Body of pancreas (tissue), 4 donors: ENCODE data around the gene SLC25A44. TPM values are rescaled to one million over a fixed set of nuclear protein-coding genes. Genes with fewer than 3 reads are reported as not detected.
A peak's percentile ranks its signal among the peaks of the same experiment; 100 is the strongest.

ENCODE experiments used
- ATAC-seq: fragments of 150-250 bp; one replicate; pipeline ENCODE4 v1.9.1; 2016
- DNase-seq, 4 donors: peaks; one replicate each; pipeline ENCODE4 v3.0.0-alpha.2; 2019
- H3K27ac ChIP-seq, 4 donors: fragments of 200-600 bp; sonication (generic); 1 replicate in 3 of 4; 2 replicates in 1 of 4; pipeline versions ENCODE4 v1.5.1 to v1.6.1; 2016 to 2019; ENCODE audit warnings: mild to moderate bottlenecking in 1 of 4, mixed read lengths in 1 of 4, moderate library complexity in 1 of 4
- H3K27me3 ChIP-seq, 2 donors: fragments of 200-600 bp; sonication (generic); one replicate each; pipeline ENCODE4 v1.6.0; 2016; ENCODE audit warnings: mild to moderate bottlenecking in 1 of 2
- H3K36me3 ChIP-seq, 2 donors: fragments of 200-600 bp; sonication (generic); replicated peaks in 1 of 2; 2 replicates each; pipeline ENCODE4 v1.5.1; 2016; ENCODE audit warnings: low read depth in 2 of 2; ENCODE audit not compliant: insufficient read depth in 1 of 2
- H3K4me1 ChIP-seq: fragments of 200-600 bp; sonication (generic); one replicate; pipeline ENCODE4 v1.6.0; 2016
- H3K4me3 ChIP-seq, 2 donors: fragments of 200-600 bp; sonication (generic); 1 replicate in 1 of 2; 2 replicates in 1 of 2; pipeline ENCODE4 v1.5.1; 2016 to 2019
- H3K9me3 ChIP-seq, 3 donors: fragments of 200-600 bp; sonication (generic); 1 replicate in 2 of 3; 2 replicates in 1 of 3; pipeline ENCODE4 v1.5.1; 2016
- POLR2A ChIP-seq, 3 donors: fragments of 450-650 bp; IDR thresholded peaks; one replicate each; pipeline ENCODE4 v1.6.1; 2016; ENCODE audit warnings: antibody characterized with exemption in 3 of 3, mild to moderate bottlenecking in 2 of 3
- WGBS, 2 donors: methylation state at CpG; one replicate each; pipeline ENCODE4 v1.1.5; 2017; 5-methylcytosine and 5-hydroxymethylcytosine counted together
- intact Hi-C: fragments of 100-400 bp; cut with DNase I; formaldehyde crosslinking; loops from one replicate; pipeline ENCODE4 v1.15.1; 2023
- total RNA-seq, 2 donors: library from RNA; depleted of rRNA; stranded (reverse); fragments of >200 nt; gene quantifications; one replicate each; pipeline ENCODE4 v1.1.0, GENCODE V29; 2016
- TF ChIP-seq, protein P1 (sequence below), 7 experiments: fragments of 450-650 bp in 4 of 7; fragments of 200-600 bp in 3 of 7; sonication (generic) in 3 of 7; IDR thresholded peaks; one replicate each; pipeline ENCODE4 v1.5.1; 2016 to 2019; ENCODE audit warnings: antibody characterized with exemption in 7 of 7

SLC25A44 gene
- total RNA-seq, 2 donors from 2014 or later = 5.2 to 13.2 TPM

DNA sequence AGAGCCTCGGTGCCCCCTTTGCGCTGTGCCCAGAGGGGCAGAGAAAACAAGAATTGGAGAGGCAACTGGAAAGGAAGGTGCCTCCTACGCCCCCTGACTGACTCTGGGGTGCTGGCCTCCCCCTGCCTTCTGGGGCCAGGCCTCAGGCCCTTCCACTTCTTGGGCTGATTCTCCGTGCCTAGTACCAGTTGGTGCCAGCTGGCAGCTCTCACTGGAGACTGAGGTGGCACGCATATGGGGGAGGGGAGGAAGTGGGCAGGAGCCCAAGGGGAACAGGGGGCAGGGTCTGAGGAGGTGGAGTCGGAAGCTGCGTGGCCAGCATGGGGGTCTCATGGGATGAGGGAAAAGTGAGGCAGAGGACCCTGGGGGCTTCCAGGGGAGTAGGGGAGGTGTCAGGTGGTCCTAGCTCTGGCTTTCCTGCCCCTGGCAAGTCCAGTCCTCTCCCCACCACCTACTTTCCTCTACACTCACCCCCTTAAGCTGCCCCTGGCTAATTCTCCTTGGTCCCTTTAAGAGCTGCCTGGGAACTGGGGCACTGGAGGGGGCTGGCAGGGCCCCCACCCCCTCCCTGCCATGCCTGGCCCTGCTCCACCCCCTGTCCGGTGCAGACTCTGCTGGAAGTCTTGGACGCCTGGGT is 47.0 kb upstream of the SLC25A44 start:
- Histone ChIP-seq H3K27ac (no peak overlapping the region), H3K4me3 (no peak overlapping the region), H3K4me1 (no peaks in the 10 kb centered on the region), H3K9me3 (no peaks in the 10 kb centered on the region), H3K36me3 (no peaks in the 10 kb centered on the region), H3K27me3 (no peaks in the 10 kb centered on the region)
- DNase-seq (peak in 3 of 4 donors; percentile 31 to 37 (median 35)), ATAC-seq (no peak)
- WGBS, 2 donors = 19 to 30% methylated on average over 9 of the region's 9 CpGs
- no peak for TF ChIP-seq POLR2A (IDR thresholded peaks at IDR 0.05)
- TF ChIP-seq, protein P1, sequence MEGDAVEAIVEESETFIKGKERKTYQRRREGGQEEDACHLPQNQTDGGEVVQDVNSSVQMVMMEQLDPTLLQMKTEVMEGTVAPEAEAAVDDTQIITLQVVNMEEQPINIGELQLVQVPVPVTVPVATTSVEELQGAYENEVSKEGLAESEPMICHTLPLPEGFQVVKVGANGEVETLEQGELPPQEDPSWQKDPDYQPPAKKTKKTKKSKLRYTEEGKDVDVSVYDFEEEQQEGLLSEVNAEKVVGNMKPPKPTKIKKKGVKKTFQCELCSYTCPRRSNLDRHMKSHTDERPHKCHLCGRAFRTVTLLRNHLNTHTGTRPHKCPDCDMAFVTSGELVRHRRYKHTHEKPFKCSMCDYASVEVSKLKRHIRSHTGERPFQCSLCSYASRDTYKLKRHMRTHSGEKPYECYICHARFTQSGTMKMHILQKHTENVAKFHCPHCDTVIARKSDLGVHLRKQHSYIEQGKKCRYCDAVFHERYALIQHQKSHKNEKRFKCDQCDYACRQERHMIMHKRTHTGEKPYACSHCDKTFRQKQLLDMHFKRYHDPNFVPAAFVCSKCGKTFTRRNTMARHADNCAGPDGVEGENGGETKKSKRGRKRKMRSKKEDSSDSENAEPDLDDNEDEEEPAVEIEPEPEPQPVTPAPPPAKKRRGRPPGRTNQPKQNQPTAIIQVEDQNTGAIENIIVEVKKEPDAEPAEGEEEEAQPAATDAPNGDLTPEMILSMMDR (IDR thresholded peaks at IDR 0.05) = no peak
- intact Hi-C loops = loop anchor here (5.0 kb wide), 1 partner anchor 75 kb away; no protein-coding TSS in a partner anchor

DNA sequence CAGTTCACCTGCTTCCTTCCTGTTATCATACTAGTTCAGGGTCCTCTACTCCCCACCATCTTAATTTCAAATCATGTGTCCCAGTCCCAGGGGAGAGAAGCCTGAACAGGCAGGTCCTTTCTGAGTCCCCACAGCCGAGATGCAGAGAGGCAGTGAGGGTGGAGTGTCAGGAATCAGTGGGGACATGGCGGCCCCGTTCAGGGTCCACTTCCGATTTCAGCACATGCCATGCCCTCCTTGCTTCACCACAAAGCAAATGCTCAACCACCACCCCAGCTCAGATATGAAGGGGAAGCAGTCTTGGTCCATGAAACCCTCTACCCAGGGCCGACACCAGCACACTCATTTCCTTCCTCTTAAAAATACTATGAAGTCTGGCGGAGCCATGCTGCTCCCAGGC is 45.7 kb upstream of the SLC25A44 start:
- intact Hi-C loops = loop anchor here (5.0 kb wide), 1 partner anchor 74 kb away; no protein-coding TSS in a partner anchor
- Histone ChIP-seq H3K4me1 (peaks cover 2% of the 10 kb centered on the region), H3K27ac (peak overlapping the region in 1 of 4 donors; percentile 31), H3K4me3 (no peak overlapping the region), H3K36me3 (no peaks in the 10 kb centered on the region), H3K9me3 (no peaks in the 10 kb centered on the region), H3K27me3 (no peaks in the 10 kb centered on the region)
- 54 to 64% methylated on average over 5 to 6 of the region's 6 CpGs for WGBS, 2 donors
- peak in 1 of 4 donors; percentile 54 for DNase-seq
- TF ChIP-seq POLR2A (IDR thresholded peaks at IDR 0.05) = no peak
- TF ChIP-seq, protein P1 (IDR thresholded peaks at IDR 0.05) = no peak
- ATAC-seq = no peak

DNA sequence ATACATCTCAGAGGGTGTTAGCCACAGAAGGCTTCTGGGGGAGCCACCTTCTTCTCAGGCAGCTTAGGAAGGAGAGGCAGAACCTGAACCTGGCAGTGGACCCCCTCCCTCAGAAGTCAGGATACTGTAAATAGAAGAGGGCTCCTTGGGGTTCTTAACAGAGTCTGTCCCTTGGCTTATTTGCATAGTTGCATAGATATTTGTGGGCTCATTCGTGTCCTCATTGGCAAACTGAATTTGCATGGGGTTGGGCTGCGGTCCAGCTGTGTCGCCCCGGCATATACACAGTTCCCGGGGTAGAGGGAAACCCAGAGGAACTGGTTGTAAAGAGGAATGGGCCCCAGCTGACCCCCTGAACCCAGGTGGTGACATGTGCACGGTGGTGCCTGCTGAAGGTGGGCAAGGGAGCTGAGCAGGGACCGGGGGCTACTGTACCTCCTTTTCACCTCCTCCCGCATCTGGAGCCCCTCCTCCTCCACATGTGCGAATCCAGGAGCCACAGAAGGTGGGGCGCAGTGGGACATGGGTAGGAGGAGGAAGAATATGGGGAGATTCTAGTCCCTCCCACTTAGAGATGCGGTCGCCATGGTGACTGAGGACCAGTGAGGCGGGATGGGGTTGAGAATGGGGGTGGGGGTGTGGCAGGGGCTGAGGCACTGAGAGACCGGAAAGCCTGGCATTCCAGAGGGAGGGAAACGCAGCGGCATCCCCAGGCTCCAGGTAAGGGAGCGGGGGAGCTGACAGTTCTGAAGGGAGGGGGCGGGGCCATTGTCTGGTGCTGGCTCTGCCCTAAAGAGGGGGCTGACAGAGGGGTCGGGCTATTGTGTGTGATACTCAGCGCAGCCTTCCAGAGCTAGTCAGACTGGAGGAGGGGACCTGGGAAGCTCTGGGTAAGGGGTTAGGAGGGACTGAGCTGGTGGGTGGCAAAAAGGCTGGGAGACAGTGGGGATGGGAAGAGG is 44.3 kb upstream of the SLC25A44 start:
- 21 to 32% methylated on average over 19 to 20 of the region's 20 CpGs for WGBS, 2 donors
- no peak overlapping the region for H3K4me3 ChIP-seq
- ATAC-seq = no peak
- intact Hi-C loops = loop anchor here (5.0 kb wide), 1 partner anchor 73 kb away; no protein-coding TSS in a partner anchor
- no peak for TF ChIP-seq POLR2A (IDR thresholded peaks at IDR 0.05)
- TF ChIP-seq, protein P1 (IDR thresholded peaks at IDR 0.05) = no peak
- no peak for DNase-seq
- H3K4me1 ChIP-seq = peaks cover 11% of the 10 kb centered on the region
- H3K27me3 ChIP-seq = no peaks in the 10 kb centered on the region
- H3K36me3 ChIP-seq = no peaks in the 10 kb centered on the region
- no peaks in the 10 kb centered on the region for H3K9me3 ChIP-seq
- no peak overlapping the region for H3K27ac ChIP-seq

DNA sequence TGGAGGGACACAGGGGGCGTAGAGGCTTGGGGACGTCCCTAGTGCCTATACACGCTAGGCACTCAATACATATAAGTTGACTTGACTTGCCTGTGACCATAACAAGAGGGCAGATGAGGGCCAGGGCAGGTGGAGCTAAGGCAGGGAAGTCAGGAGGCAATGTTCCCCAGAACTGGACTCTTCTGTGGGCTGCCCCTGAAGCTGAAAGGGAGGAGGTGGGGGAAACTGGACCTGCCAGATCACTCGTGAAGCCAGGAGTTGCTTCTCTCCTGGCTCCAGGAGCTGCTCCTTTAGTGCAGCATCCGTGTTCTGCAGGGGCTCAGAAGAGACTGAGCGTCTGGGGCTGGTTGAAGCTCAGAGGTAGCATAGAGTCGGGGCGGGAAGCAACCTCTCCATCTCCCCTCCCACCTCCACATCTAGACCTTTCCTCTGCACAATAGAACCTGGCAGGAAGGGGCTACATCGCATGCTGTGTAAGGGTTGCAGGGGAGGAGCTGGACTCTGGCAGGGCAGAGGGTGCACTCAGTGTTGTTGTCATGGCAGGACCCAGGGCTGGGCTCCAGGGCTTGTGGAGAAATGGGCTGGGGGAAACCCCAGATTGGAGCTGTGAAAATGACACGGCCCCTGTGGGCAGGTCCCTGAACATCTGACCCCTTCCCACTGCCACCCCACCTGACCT is 43.4 kb upstream of the SLC25A44 start:
- DNase-seq (no peak), ATAC-seq (no peak)
- no peak for TF ChIP-seq POLR2A (IDR thresholded peaks at IDR 0.05)
- TF ChIP-seq, protein P1 (IDR thresholded peaks at IDR 0.05) = no peak
- Histone ChIP-seq H3K4me3 (no peak overlapping the region), H3K9me3 (no peaks in the 10 kb centered on the region), H3K36me3 (no peaks in the 10 kb centered on the region), H3K27ac (no peak overlapping the region), H3K4me1 (peaks cover 11% of the 10 kb centered on the region), H3K27me3 (no peaks in the 10 kb centered on the region)
- 38 to 50% methylated on average over 9 to 10 of the region's 10 CpGs for WGBS, 2 donors
- intact Hi-C loops = no loop called here
